ENCODE measurements around the gene EME1.

DNA sequence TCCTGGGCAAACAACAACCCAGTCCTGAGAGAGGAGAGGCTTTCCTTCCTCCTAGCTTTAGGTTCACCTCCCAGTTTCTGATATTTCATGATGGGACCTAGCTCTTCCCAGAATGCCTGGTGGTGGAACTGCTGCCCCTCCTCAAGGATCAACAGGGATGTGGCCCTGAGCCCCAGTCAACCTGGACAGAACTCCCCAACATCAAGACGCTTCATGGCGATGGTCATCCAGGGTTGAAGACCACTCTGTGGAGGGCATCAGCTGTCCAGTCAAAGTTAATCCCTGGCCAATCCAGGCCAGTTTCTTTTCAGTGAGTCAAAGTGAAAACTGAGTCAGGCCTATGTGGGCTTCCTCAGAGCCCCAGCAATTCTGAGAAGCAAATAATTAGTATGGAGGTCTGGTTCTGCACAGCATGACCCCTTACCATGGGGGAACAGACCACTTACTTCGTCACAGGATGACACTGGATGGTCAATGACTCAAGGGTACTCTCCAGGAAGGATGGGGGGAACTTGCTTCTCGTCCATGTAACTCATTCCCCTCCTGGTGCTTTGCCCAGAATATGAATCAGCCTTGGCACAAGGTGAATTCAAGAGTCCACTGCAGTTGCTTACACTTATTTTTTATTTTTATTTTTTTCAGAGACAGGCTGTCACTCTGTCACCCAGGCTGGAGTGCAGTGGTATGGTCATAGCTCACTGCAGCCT, 41.8 kb upstream of the EME1 start:
- TF ChIP-seq POLR2A (IDR thresholded peaks at IDR 0.05; ENCODE audit: low read length) (no peak), GATA1 (IDR thresholded peaks at IDR 0.05; ENCODE audit: low read depth, low read length) (no peak)

All from erythroblast (primary cell).